ENCODE data around the gene NDUFS7. TPM values are rescaled to one million over a fixed set of nuclear protein-coding genes. Genes with fewer than 3 reads are reported as not detected.
A peak's percentile ranks its signal among the peaks of the same experiment; 100 is the strongest.

NDUFS7 gene
- total RNA-seq, 1 donor from 2014 or later, result 83.3 TPM

DNA sequence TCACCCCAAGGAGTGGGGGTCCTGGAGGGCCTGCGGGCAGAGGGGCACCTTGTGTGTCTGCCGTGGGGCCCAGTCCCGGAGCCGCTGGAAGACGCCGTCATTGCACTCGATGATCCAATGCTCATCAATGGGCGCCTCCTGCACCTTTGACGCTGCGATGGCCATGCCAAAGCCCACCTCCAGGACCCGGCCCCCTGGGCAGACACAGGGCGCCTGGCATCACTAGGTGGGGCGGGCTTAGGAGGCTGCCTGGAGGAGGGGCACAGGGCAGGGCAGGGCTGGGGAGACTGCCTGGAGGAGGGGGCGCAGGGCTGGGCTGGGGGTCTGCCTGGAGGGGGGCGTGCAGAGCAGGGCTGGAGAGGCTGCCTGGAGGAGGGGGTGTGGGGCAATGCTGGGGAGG, 16.0 kb downstream of the NDUFS7 start:
- Mint-ChIP-seq H3K36me3 (no peaks in the 10 kb centered on the region), H3K4me1 (ENCODE audit: unreplicated experiment) (peaks cover 9% of the 10 kb centered on the region), H3K9me3 (no peaks in the 10 kb centered on the region), H3K4me3 (no peak overlapping the region), H3K27me3 (no peaks in the 10 kb centered on the region), H3K27ac (no peak overlapping the region)
- no peak for DNase-seq (ENCODE audit: extremely low spot score, unreplicated experiment)
- TF ChIP-seq, protein P1, sequence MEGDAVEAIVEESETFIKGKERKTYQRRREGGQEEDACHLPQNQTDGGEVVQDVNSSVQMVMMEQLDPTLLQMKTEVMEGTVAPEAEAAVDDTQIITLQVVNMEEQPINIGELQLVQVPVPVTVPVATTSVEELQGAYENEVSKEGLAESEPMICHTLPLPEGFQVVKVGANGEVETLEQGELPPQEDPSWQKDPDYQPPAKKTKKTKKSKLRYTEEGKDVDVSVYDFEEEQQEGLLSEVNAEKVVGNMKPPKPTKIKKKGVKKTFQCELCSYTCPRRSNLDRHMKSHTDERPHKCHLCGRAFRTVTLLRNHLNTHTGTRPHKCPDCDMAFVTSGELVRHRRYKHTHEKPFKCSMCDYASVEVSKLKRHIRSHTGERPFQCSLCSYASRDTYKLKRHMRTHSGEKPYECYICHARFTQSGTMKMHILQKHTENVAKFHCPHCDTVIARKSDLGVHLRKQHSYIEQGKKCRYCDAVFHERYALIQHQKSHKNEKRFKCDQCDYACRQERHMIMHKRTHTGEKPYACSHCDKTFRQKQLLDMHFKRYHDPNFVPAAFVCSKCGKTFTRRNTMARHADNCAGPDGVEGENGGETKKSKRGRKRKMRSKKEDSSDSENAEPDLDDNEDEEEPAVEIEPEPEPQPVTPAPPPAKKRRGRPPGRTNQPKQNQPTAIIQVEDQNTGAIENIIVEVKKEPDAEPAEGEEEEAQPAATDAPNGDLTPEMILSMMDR (conservative IDR thresholded peaks at IDR 0.05), result no peak

GRCh38 chr19:1400281-1401137, 16.8 kb downstream of the NDUFS7 start:
- Mint-ChIP-seq H3K36me3 (no peaks in the 10 kb centered on the region), H3K4me1 (ENCODE audit: unreplicated experiment) (peaks cover 9% of the 10 kb centered on the region), H3K27me3 (no peaks in the 10 kb centered on the region), H3K4me3 (peak overlapping the region; percentile 73), H3K9me3 (no peaks in the 10 kb centered on the region), H3K27ac (no peak overlapping the region)
- TF ChIP-seq, protein P1 (conservative IDR thresholded peaks at IDR 0.05), result no peak
- DNase-seq (ENCODE audit: extremely low spot score, unreplicated experiment), result no peak

GRCh38 chr19:1401138-1401888, 17.6 kb downstream of the NDUFS7 start, which contains the start of gene GAMT:
Gene GAMT (minus strand): TSS chr19:1401542. CDS start chr19:1401476, 66 bp downstream.
- no peak for DNase-seq (ENCODE audit: extremely low spot score, unreplicated experiment)
- no peak within 1 kb of the TSS for H3K27ac Mint-ChIP-seq
- H3K4me1 Mint-ChIP-seq (ENCODE audit: unreplicated experiment), result peaks cover 9% of the 10 kb centered on the region
- TF ChIP-seq, protein P1 (conservative IDR thresholded peaks at IDR 0.05), result peak; percentile 64
- no peaks in the 10 kb centered on the region for H3K27me3 Mint-ChIP-seq
- H3K9me3 Mint-ChIP-seq, result no peaks in the 10 kb centered on the region
- peak within 1 kb of the TSS; percentile 75 for H3K4me3 Mint-ChIP-seq
- no peaks in the 10 kb centered on the region for H3K36me3 Mint-ChIP-seq

DNA sequence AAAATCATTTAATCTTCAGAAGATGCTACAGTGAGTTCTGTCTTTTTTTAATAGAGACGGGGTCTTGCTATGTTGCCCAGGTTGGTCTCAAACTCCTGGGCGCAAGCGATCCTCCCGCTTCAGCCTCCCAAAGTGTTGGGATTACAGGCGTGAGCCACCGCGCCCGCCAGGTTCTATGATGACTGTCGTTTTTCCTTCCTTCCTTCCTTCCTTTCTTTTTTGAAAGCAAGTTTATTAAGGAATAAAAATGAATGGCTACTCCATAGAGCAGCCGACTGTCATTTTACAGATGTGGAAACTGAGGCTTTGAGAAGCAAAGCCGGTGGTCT, 18.1 kb downstream of the NDUFS7 start:
- Mint-ChIP-seq H3K27ac (no peak overlapping the region), H3K9me3 (no peaks in the 10 kb centered on the region), H3K4me3 (peak overlapping the region; percentile 75), H3K27me3 (no peaks in the 10 kb centered on the region), H3K36me3 (no peaks in the 10 kb centered on the region), H3K4me1 (ENCODE audit: unreplicated experiment) (peaks cover 13% of the 10 kb centered on the region)
- DNase-seq (ENCODE audit: extremely low spot score, unreplicated experiment), result no peak
- TF ChIP-seq, protein P1 (conservative IDR thresholded peaks at IDR 0.05), result no peak

- Mint-ChIP-seq H3K27ac (peak overlapping the region; percentile 24), H3K27me3 (no peaks in the 10 kb centered on the region), H3K4me1 (ENCODE audit: unreplicated experiment) (peaks cover 13% of the 10 kb centered on the region), H3K9me3 (no peaks in the 10 kb centered on the region), H3K36me3 (no peaks in the 10 kb centered on the region), H3K4me3 (peak overlapping the region; percentile 81)
- no peak for DNase-seq (ENCODE audit: extremely low spot score, unreplicated experiment)
- TF ChIP-seq, protein P1 (conservative IDR thresholded peaks at IDR 0.05), result no peak
These were observed 18.8 kb downstream of the NDUFS7 start for GRCh38 chr19:1402411-1403070.

Measured in type B pancreatic cell (in vitro differentiated cells).